B cell (primary cell): ENCODE measurements around the gene SNRPD3.

ENCODE experiments used
- EZH2 ChIP-seq: IDR thresholded peaks from 2 replicates; pipeline ENCODE4 v1.6.1; 2012; ENCODE audit warnings: borderline replicate concordance, low read depth, mild to moderate bottlenecking, moderate library complexity, low read length; ENCODE audit not compliant: insufficient read depth, poor library complexity, severe bottlenecking
- TF ChIP-seq, protein P1 (sequence below): fragments of 200-600 bp; IDR thresholded peaks from one replicate; pipeline ENCODE4 v1.8.0; 2022; ENCODE audit warnings: antibody characterized with exemption, mild to moderate bottlenecking

DNA sequence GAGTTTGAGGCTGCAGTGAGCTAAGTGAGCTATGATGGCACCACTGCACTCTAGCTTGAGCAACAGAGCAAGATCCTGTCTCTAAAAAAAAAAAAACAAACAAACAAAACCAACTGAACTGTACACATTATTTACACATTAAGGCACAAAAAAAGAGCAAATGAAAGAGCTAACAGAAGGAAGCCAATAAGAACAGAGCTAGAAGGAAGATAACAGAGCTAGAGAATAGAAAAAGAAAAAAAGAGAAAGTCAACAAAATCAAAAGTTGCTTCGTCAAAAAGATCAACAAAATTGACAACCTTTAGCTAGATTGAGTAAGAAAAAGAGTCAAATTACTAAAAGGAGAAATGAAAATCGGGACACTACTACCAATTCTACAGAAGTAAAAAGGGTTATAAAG, 25.9 kb upstream of the SNRPD3 start:
- TF ChIP-seq, protein P1, sequence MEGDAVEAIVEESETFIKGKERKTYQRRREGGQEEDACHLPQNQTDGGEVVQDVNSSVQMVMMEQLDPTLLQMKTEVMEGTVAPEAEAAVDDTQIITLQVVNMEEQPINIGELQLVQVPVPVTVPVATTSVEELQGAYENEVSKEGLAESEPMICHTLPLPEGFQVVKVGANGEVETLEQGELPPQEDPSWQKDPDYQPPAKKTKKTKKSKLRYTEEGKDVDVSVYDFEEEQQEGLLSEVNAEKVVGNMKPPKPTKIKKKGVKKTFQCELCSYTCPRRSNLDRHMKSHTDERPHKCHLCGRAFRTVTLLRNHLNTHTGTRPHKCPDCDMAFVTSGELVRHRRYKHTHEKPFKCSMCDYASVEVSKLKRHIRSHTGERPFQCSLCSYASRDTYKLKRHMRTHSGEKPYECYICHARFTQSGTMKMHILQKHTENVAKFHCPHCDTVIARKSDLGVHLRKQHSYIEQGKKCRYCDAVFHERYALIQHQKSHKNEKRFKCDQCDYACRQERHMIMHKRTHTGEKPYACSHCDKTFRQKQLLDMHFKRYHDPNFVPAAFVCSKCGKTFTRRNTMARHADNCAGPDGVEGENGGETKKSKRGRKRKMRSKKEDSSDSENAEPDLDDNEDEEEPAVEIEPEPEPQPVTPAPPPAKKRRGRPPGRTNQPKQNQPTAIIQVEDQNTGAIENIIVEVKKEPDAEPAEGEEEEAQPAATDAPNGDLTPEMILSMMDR = no peak
- TF ChIP-seq EZH2 = no peak
